ENCODE measurements around the gene EPB41L2. TPM values are rescaled to one million over a fixed set of nuclear protein-coding genes. Genes with fewer than 3 reads are reported as not detected.

EPB41L2 gene
- total RNA-seq, 1 experiment from 2014 or later, result 106 TPM

DNA sequence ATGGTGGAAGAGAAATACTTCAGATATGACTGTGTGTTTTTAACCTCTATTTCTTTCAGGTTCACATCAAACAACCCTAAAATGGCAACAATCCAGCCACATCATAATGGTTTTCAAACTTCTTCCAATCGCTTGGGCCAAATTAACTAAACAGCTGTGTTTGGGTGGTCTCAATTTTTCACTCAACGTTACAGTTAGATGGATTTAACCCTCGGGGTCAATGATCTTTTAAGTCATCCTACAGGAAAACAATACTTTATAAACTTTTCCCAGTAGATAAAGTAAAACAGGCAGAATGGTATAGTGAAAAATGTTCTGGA lies 60.4 kb downstream of the EPB41L2 start:
- no peak overlapping the region for H3K4me3 Mint-ChIP-seq
- no peak overlapping the region for H3K27ac Mint-ChIP-seq
- DNase-seq (ENCODE audit: low spot score) (no peak), ATAC-seq (no peak)
- peaks cover 13% of the 10 kb centered on the region for H3K36me3 Mint-ChIP-seq
- ChIA-PET CTCF (no interaction called here), POLR2A (no interaction called here)
- peaks cover 2% of the 10 kb centered on the region; the same call in 1 of the 2 replicates for H3K27me3 Mint-ChIP-seq (ENCODE audit: low read depth)
- peaks cover 73% of the 10 kb centered on the region for H3K4me1 Mint-ChIP-seq
- peaks cover 12% of the 10 kb centered on the region for H3K9me3 Mint-ChIP-seq
- TF ChIP-seq ZNF423 (CRISPR knock-in tag; IDR thresholded peaks at IDR 0.05) (no peak), TCF7 (CRISPR knock-in tag; IDR thresholded peaks at IDR 0.05; ENCODE audit: low read depth) (no peak), FOXK1 (CRISPR knock-in tag; IDR thresholded peaks at IDR 0.05) (no peak), GABPB1 (CRISPR knock-in tag; IDR thresholded peaks at IDR 0.05) (no peak), ZNF317 (CRISPR knock-in tag; IDR thresholded peaks at IDR 0.05; ENCODE audit: borderline replicate concordance, low read depth) (no peak), JAZF1 (CRISPR knock-in tag; IDR thresholded peaks at IDR 0.05) (no peak), OVOL2 (CRISPR knock-in tag; IDR thresholded peaks at IDR 0.05; ENCODE audit: borderline replicate concordance) (no peak), ZNF219 (CRISPR knock-in tag; IDR thresholded peaks at IDR 0.05; ENCODE audit: borderline replicate concordance) (no peak), JUN (CRISPR knock-in tag; IDR thresholded peaks at IDR 0.05) (no peak), SMAD3 (CRISPR knock-in tag; IDR thresholded peaks at IDR 0.05; ENCODE audit: borderline replicate concordance) (no peak), RORB (CRISPR knock-in tag; IDR thresholded peaks at IDR 0.05) (no peak), ETV6 (CRISPR knock-in tag; IDR thresholded peaks at IDR 0.05) (no peak), GRHL2 (CRISPR knock-in tag; IDR thresholded peaks at IDR 0.05; ENCODE audit: insufficient replicate concordance, severe bottlenecking) (no peak)
- TF ChIP-seq, protein P1, sequence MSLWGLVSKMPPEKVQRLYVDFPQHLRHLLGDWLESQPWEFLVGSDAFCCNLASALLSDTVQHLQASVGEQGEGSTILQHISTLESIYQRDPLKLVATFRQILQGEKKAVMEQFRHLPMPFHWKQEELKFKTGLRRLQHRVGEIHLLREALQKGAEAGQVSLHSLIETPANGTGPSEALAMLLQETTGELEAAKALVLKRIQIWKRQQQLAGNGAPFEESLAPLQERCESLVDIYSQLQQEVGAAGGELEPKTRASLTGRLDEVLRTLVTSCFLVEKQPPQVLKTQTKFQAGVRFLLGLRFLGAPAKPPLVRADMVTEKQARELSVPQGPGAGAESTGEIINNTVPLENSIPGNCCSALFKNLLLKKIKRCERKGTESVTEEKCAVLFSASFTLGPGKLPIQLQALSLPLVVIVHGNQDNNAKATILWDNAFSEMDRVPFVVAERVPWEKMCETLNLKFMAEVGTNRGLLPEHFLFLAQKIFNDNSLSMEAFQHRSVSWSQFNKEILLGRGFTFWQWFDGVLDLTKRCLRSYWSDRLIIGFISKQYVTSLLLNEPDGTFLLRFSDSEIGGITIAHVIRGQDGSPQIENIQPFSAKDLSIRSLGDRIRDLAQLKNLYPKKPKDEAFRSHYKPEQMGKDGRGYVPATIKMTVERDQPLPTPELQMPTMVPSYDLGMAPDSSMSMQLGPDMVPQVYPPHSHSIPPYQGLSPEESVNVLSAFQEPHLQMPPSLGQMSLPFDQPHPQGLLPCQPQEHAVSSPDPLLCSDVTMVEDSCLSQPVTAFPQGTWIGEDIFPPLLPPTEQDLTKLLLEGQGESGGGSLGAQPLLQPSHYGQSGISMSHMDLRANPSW (CRISPR knock-in tag; conservative IDR thresholded peaks at IDR 0.05; ENCODE audit: low read depth), result no peak
- TF ChIP-seq, protein P2, sequence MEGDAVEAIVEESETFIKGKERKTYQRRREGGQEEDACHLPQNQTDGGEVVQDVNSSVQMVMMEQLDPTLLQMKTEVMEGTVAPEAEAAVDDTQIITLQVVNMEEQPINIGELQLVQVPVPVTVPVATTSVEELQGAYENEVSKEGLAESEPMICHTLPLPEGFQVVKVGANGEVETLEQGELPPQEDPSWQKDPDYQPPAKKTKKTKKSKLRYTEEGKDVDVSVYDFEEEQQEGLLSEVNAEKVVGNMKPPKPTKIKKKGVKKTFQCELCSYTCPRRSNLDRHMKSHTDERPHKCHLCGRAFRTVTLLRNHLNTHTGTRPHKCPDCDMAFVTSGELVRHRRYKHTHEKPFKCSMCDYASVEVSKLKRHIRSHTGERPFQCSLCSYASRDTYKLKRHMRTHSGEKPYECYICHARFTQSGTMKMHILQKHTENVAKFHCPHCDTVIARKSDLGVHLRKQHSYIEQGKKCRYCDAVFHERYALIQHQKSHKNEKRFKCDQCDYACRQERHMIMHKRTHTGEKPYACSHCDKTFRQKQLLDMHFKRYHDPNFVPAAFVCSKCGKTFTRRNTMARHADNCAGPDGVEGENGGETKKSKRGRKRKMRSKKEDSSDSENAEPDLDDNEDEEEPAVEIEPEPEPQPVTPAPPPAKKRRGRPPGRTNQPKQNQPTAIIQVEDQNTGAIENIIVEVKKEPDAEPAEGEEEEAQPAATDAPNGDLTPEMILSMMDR (IDR thresholded peaks at IDR 0.05), result no peak
- TF ChIP-seq, protein P3, sequence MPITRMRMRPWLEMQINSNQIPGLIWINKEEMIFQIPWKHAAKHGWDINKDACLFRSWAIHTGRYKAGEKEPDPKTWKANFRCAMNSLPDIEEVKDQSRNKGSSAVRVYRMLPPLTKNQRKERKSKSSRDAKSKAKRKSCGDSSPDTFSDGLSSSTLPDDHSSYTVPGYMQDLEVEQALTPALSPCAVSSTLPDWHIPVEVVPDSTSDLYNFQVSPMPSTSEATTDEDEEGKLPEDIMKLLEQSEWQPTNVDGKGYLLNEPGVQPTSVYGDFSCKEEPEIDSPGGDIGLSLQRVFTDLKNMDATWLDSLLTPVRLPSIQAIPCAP (CRISPR knock-in tag; IDR thresholded peaks at IDR 0.05), result no peak
- TF ChIP-seq, protein P4, sequence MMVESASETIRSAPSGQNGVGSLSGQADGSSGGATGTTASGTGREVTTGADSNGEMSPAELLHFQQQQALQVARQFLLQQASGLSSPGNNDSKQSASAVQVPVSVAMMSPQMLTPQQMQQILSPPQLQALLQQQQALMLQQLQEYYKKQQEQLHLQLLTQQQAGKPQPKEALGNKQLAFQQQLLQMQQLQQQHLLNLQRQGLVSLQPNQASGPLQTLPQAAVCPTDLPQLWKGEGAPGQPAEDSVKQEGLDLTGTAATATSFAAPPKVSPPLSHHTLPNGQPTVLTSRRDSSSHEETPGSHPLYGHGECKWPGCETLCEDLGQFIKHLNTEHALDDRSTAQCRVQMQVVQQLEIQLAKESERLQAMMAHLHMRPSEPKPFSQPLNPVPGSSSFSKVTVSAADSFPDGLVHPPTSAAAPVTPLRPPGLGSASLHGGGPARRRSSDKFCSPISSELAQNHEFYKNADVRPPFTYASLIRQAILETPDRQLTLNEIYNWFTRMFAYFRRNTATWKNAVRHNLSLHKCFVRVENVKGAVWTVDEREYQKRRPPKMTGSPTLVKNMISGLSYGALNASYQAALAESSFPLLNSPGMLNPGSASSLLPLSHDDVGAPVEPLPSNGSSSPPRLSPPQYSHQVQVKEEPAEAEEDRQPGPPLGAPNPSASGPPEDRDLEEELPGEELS (CRISPR knock-in tag; IDR thresholded peaks at IDR 0.05), result no peak
- TF ChIP-seq, protein P5, sequence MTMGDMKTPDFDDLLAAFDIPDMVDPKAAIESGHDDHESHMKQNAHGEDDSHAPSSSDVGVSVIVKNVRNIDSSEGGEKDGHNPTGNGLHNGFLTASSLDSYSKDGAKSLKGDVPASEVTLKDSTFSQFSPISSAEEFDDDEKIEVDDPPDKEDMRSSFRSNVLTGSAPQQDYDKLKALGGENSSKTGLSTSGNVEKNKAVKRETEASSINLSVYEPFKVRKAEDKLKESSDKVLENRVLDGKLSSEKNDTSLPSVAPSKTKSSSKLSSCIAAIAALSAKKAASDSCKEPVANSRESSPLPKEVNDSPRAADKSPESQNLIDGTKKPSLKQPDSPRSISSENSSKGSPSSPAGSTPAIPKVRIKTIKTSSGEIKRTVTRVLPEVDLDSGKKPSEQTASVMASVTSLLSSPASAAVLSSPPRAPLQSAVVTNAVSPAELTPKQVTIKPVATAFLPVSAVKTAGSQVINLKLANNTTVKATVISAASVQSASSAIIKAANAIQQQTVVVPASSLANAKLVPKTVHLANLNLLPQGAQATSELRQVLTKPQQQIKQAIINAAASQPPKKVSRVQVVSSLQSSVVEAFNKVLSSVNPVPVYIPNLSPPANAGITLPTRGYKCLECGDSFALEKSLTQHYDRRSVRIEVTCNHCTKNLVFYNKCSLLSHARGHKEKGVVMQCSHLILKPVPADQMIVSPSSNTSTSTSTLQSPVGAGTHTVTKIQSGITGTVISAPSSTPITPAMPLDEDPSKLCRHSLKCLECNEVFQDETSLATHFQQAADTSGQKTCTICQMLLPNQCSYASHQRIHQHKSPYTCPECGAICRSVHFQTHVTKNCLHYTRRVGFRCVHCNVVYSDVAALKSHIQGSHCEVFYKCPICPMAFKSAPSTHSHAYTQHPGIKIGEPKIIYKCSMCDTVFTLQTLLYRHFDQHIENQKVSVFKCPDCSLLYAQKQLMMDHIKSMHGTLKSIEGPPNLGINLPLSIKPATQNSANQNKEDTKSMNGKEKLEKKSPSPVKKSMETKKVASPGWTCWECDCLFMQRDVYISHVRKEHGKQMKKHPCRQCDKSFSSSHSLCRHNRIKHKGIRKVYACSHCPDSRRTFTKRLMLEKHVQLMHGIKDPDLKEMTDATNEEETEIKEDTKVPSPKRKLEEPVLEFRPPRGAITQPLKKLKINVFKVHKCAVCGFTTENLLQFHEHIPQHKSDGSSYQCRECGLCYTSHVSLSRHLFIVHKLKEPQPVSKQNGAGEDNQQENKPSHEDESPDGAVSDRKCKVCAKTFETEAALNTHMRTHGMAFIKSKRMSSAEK (CRISPR knock-in tag; IDR thresholded peaks at IDR 0.05; ENCODE audit: borderline replicate concordance), result no peak
- TF ChIP-seq, protein P6, sequence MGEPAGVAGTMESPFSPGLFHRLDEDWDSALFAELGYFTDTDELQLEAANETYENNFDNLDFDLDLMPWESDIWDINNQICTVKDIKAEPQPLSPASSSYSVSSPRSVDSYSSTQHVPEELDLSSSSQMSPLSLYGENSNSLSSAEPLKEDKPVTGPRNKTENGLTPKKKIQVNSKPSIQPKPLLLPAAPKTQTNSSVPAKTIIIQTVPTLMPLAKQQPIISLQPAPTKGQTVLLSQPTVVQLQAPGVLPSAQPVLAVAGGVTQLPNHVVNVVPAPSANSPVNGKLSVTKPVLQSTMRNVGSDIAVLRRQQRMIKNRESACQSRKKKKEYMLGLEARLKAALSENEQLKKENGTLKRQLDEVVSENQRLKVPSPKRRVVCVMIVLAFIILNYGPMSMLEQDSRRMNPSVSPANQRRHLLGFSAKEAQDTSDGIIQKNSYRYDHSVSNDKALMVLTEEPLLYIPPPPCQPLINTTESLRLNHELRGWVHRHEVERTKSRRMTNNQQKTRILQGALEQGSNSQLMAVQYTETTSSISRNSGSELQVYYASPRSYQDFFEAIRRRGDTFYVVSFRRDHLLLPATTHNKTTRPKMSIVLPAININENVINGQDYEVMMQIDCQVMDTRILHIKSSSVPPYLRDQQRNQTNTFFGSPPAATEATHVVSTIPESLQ (CRISPR knock-in tag; IDR thresholded peaks at IDR 0.05), result no peak
- TF ChIP-seq, protein P7, sequence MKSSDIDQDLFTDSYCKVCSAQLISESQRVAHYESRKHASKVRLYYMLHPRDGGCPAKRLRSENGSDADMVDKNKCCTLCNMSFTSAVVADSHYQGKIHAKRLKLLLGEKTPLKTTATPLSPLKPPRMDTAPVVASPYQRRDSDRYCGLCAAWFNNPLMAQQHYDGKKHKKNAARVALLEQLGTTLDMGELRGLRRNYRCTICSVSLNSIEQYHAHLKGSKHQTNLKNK (CRISPR knock-in tag; IDR thresholded peaks at IDR 0.05), result no peak
